Keratinocyte (primary cell): ENCODE data around the gene PXYLP1.

Experiments used
- CTCF ChIP-seq, 3 experiments: IDR thresholded peaks in 1 of 3; conservative IDR thresholded peaks in 1 of 3; optimal IDR thresholded peaks in 1 of 3; 2 replicates in 2 of 3; 3 replicates in 1 of 3; pipeline versions ENCODE3 to v1.5.1; 2011; ENCODE audit warnings: low read length in 3 of 3, mild to moderate bottlenecking in 3 of 3, moderate library complexity in 2 of 3, control low read depth in 1 of 3, inconsistent platforms in 1 of 3; ENCODE audit not compliant: insufficient read depth in 2 of 3; ENCODE audit errors: extremely low read depth in 1 of 3
- EZH2 ChIP-seq: IDR thresholded peaks from one replicate; pipeline ENCODE4 v1.6.1; 2012; ENCODE audit warnings: inconsistent platforms, mild to moderate bottlenecking, low read length, moderate library complexity

DNA sequence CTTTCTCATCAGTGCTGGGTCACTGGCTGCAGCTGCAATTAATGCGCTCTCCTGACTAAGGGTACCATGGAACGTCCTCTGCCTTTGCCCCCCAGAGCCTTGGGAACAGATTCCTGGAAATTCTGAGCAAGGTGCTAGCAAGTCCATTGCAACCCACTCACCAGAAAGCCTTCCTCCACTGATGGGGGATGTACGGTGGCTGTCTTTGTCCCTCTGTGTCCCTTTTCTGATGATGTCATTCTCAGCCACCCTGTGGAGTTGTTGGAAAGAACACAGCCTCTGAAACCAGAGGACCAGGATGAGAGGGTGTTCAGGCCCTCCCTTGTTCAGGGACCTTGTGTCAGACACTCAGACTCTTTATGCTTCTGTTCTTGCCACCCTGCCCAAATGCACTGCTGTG is 98.6 kb downstream of the PXYLP1 start:
- TF ChIP-seq CTCF (optimal IDR thresholded peaks at IDR 0.05 in 1 of 3, IDR thresholded peaks at IDR 0.05 in 1 of 3, conservative IDR thresholded peaks at IDR 0.05 in 1 of 3; ENCODE audit: extremely low read depth in 1 of 3, insufficient read depth in 2 of 3, low read length in 3 of 3) (no peak), EZH2 (no peak)
